ENCODE measurements around the gene OPRD1.

Gene OPRD1

DNA sequence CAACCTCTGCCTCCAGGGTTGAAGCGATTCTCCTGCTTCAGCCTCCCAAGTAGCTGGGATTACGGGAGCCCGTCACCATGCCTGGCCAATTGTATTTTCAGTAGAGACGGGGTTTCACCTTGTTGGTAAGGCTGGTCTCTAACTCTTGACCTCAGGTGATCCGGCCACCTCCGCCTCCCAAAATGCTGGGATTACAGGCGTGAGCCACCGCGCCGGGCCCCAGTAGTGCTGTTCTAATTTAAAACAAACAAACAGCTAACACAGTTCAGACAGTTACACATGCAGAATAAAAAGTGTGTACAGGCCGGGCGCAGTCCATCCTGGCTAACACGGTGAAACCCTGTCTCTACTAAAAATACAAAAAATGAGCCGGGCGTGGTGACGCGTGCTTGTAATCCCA, 35.6 kb upstream of the OPRD1 start:
- ChIA-PET POLR2A (interaction anchor here (0.6 to 0.7 kb wide), 2 partner anchors 61 to 123 kb away, joined by 3 to 4 read pairs; no protein-coding TSS in a partner anchor), CTCF (interaction anchor here (1.9 to 2.5 kb wide), 3 partner anchors 9 to 134 kb away, joined by 5 to 20 read pairs (median 14); partner anchors contain the start of gene TAF12)
- Histone ChIP-seq H3K4me1 (ENCODE audit: control extremely low read depth in 1 of 4, control insufficient read depth in 4 of 4, insufficient read depth in 4 of 4, low read length in 3 of 4) (peaks cover 0 to 14% (median 10%) of the 10 kb centered on the region in 4 experiments), H3K9me3 (ENCODE audit: control extremely low read depth in 1 of 5, control insufficient read depth in 4 of 5, insufficient read depth in 2 of 5, low read depth in 1 of 5, low read length in 4 of 5) (no peaks in the 10 kb centered on the region), H3K27me3 (replicated peaks in 2 of 5; ENCODE audit: control insufficient read depth in 4 of 5, insufficient read depth in 5 of 5, low read length in 4 of 5) (no peaks in the 10 kb centered on the region), H3K4me3 (ENCODE audit: control insufficient read depth in 1 of 7, extremely low read depth in 1 of 7, insufficient read depth in 4 of 7, low read depth in 2 of 7, low read length in 6 of 7) (no peak overlapping the region), H3K27ac (ENCODE audit: insufficient read depth in 1 of 2, low read depth in 1 of 2, low read length in 2 of 2, poor library complexity in 1 of 2, severe bottlenecking in 2 of 2) (no peak overlapping the region), H3K36me3 (ENCODE audit: control insufficient read depth in 4 of 4, insufficient read depth in 4 of 4, low read length in 3 of 4) (peaks cover 0 to 15% (median 5%) of the 10 kb centered on the region in 4 experiments)
- no peak for DNase-seq
- WGBS (ENCODE audit: insufficient coverage): 98% methylated on average over 11 of the region's 17 CpGs

DNA sequence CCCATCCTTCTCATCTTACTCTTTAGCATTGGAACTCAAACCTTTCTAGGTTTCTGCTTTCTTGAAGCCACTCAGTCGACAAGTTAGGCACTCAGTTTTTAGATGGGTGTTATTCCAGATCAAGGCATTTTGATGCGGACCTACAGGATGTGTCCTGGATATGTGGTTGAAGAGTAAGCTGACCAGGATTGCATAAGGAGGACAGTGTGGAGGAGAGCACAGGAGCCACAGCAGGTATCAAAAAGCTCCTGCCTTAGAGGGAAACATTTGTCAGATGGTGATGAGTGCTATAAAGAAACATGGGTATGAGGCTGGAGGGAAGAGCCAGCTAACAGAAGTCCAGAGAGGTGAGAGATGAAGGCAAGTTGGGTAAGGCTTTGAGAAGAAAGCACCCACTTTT, 33.9 kb upstream of the OPRD1 start:
- ChIA-PET CTCF (interaction anchor here (1.0 to 1.6 kb wide), 2 partner anchors 99 to 103 kb away, joined by 3 to 4 read pairs; no protein-coding TSS in a partner anchor), POLR2A (interaction anchor here (0.6 kb wide), 1 partner anchor 11 kb away, joined by 4 read pairs; no protein-coding TSS in a partner anchor)
- Histone ChIP-seq H3K27ac (ENCODE audit: insufficient read depth in 1 of 2, low read depth in 1 of 2, low read length in 2 of 2, poor library complexity in 1 of 2, severe bottlenecking in 2 of 2) (no peak overlapping the region), H3K36me3 (ENCODE audit: control insufficient read depth in 4 of 4, insufficient read depth in 4 of 4, low read length in 3 of 4) (peaks cover 0 to 4% (median under 1%) of the 10 kb centered on the region in 4 experiments), H3K4me1 (ENCODE audit: control extremely low read depth in 1 of 4, control insufficient read depth in 4 of 4, insufficient read depth in 4 of 4, low read length in 3 of 4) (peaks cover 0 to 14% (median 10%) of the 10 kb centered on the region in 4 experiments), H3K27me3 (replicated peaks in 2 of 5; ENCODE audit: control insufficient read depth in 4 of 5, insufficient read depth in 5 of 5, low read length in 4 of 5) (no peaks in the 10 kb centered on the region), H3K4me3 (ENCODE audit: control insufficient read depth in 1 of 7, extremely low read depth in 1 of 7, insufficient read depth in 4 of 7, low read depth in 2 of 7, low read length in 6 of 7) (no peak overlapping the region), H3K9me3 (ENCODE audit: control extremely low read depth in 1 of 5, control insufficient read depth in 4 of 5, insufficient read depth in 2 of 5, low read depth in 1 of 5, low read length in 4 of 5) (no peaks in the 10 kb centered on the region)
- WGBS (ENCODE audit: insufficient coverage): 79% methylated on average over 2 of the region's 2 CpGs
- no peak for DNase-seq

DNA sequence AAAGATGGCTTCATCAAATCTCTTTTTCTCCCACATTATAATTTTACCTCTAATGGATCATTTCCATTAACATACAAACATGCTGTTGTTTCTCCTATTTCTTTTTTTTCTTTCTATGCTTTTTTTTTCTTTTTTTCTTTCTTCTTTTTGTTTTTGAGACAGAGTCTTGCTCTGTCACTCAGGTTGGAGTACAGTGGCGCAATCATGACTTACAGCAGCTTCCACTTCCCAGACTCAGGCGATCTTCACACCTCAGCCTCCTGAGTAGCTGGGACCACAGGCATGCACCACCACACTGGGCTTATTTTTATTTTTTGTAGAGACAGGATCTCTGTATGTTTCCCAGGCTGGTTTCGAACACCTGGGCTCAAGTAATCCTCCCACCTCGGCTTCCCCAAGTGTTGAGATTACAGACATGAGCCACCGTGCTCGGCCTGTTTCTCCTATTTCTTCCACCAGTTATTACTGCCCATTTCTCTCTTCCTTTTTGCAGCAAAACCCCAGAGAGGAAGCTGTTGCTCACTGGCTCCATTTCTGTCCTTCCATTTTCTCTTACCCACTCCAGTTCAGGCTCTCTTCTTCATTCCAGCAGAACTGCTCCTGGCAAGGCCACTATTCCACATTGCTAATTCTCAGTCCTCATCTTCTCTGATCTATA, 32.1 kb upstream of the OPRD1 start:
- peaks cover 0 to 13% (median 8%) of the 10 kb centered on the region in 4 experiments for H3K4me1 ChIP-seq (ENCODE audit: control extremely low read depth in 1 of 4, control insufficient read depth in 4 of 4, insufficient read depth in 4 of 4, low read length in 3 of 4)
- no peak overlapping the region for H3K27ac ChIP-seq (ENCODE audit: insufficient read depth in 1 of 2, low read depth in 1 of 2, low read length in 2 of 2, poor library complexity in 1 of 2, severe bottlenecking in 2 of 2)
- 92% methylated on average over 6 of the region's 6 CpGs for WGBS (ENCODE audit: insufficient coverage)
- no peak for DNase-seq
- POLR2A ChIA-PET: interaction anchor here (0.7 kb wide), 1 partner anchor 362 kb away, joined by 3 read pairs; no protein-coding TSS in a partner anchor
- H3K36me3 ChIP-seq (ENCODE audit: control insufficient read depth in 4 of 4, insufficient read depth in 4 of 4, low read length in 3 of 4): no peaks in the 10 kb centered on the region
- no peaks in the 10 kb centered on the region for H3K27me3 ChIP-seq (replicated peaks in 2 of 5; ENCODE audit: control insufficient read depth in 4 of 5, insufficient read depth in 5 of 5, low read length in 4 of 5)
- CTCF ChIA-PET: interaction anchor here (0.8 kb wide), 1 partner anchor 102 kb away, joined by 4 read pairs; no protein-coding TSS in a partner anchor
- H3K4me3 ChIP-seq (ENCODE audit: control insufficient read depth in 1 of 7, extremely low read depth in 1 of 7, insufficient read depth in 4 of 7, low read depth in 2 of 7, low read length in 6 of 7): no peak overlapping the region
- H3K9me3 ChIP-seq (ENCODE audit: control extremely low read depth in 1 of 5, control insufficient read depth in 4 of 5, insufficient read depth in 2 of 5, low read depth in 1 of 5, low read length in 4 of 5): no peaks in the 10 kb centered on the region

DNA sequence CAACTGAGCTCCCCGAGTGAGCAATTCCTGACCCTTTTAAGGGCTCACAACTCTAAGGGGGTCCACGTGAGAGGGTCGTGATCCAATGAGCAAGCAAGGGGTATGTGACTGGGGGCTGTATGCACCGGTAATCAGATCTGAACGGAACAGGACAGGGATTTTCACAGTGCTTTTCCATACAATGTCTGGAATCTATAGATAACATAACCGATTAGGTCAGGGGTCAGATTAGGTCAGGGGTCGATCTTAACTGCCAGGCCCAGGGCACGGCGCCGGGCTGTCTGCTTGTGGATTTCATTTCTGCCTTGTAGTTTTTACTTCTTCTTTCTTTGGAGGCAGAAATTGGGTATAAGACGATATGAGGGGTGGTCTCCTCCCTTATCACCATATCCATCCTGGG, 30.7 kb upstream of the OPRD1 start:
- WGBS (ENCODE audit: insufficient coverage): 92% methylated on average over 6 of the region's 11 CpGs
- POLR2A ChIA-PET: no interaction called here
- H3K27me3 ChIP-seq (replicated peaks in 2 of 5; ENCODE audit: control insufficient read depth in 4 of 5, insufficient read depth in 5 of 5, low read length in 4 of 5): no peaks in the 10 kb centered on the region
- CTCF ChIA-PET: interaction anchor here (9.6 kb wide), 1 partner anchor 95 kb away, joined by 114 read pairs; no protein-coding TSS in a partner anchor
- no peaks in the 10 kb centered on the region for H3K36me3 ChIP-seq (ENCODE audit: control insufficient read depth in 4 of 4, insufficient read depth in 4 of 4, low read length in 3 of 4)
- no peak for DNase-seq
- H3K9me3 ChIP-seq (ENCODE audit: control extremely low read depth in 1 of 5, control insufficient read depth in 4 of 5, insufficient read depth in 2 of 5, low read depth in 1 of 5, low read length in 4 of 5): no peaks in the 10 kb centered on the region
- H3K27ac ChIP-seq (ENCODE audit: insufficient read depth in 1 of 2, low read depth in 1 of 2, low read length in 2 of 2, poor library complexity in 1 of 2, severe bottlenecking in 2 of 2): no peak overlapping the region
- no peak overlapping the region for H3K4me3 ChIP-seq (ENCODE audit: control insufficient read depth in 1 of 7, extremely low read depth in 1 of 7, insufficient read depth in 4 of 7, low read depth in 2 of 7, low read length in 6 of 7)
- H3K4me1 ChIP-seq (ENCODE audit: control extremely low read depth in 1 of 4, control insufficient read depth in 4 of 4, insufficient read depth in 4 of 4, low read length in 3 of 4): peaks cover 0 to 13% (median 0%) of the 10 kb centered on the region in 4 experiments

DNA sequence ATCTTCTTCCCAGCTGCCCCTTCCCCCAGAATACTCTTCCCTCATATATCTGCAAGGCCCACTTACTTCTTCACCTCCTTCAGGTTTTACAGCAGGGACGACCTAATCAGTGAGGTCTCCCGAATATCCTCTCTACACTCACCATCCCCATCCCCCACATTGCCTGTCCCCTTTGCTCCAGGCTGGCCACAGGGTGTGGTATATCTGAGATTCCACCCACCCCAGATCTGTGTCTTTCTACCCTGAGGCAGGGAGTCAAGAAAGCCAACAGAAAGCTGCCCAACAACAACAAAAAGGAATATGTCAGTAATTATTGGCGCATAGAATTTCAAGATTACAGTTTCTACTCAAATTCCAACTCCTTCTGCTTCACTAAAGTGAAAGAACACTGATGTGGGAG, 30.0 kb upstream of the OPRD1 start:
- ChIA-PET POLR2A (interaction anchor here (0.7 kb wide), 1 partner anchor 103 kb away, joined by 4 read pairs; no protein-coding TSS in a partner anchor), CTCF (interaction anchor here (1.0 to 9.6 kb wide), 4 partner anchors 10 to 100 kb away, joined by 3 to 114 read pairs (median 4); no protein-coding TSS in a partner anchor)
- peaks cover 0 to 13% (median 0%) of the 10 kb centered on the region in 4 experiments for H3K4me1 ChIP-seq (ENCODE audit: control extremely low read depth in 1 of 4, control insufficient read depth in 4 of 4, insufficient read depth in 4 of 4, low read length in 3 of 4)
- 100% methylated on average over 2 of the region's 3 CpGs for WGBS (ENCODE audit: insufficient coverage)
- no peaks in the 10 kb centered on the region for H3K9me3 ChIP-seq (ENCODE audit: control extremely low read depth in 1 of 5, control insufficient read depth in 4 of 5, insufficient read depth in 2 of 5, low read depth in 1 of 5, low read length in 4 of 5)
- no peaks in the 10 kb centered on the region for H3K36me3 ChIP-seq (ENCODE audit: control insufficient read depth in 4 of 4, insufficient read depth in 4 of 4, low read length in 3 of 4)
- H3K27me3 ChIP-seq (replicated peaks in 2 of 5; ENCODE audit: control insufficient read depth in 4 of 5, insufficient read depth in 5 of 5, low read length in 4 of 5): no peaks in the 10 kb centered on the region
- no peak for DNase-seq
- H3K27ac ChIP-seq (ENCODE audit: insufficient read depth in 1 of 2, low read depth in 1 of 2, low read length in 2 of 2, poor library complexity in 1 of 2, severe bottlenecking in 2 of 2): no peak overlapping the region
- no peak overlapping the region for H3K4me3 ChIP-seq (ENCODE audit: control insufficient read depth in 1 of 7, extremely low read depth in 1 of 7, insufficient read depth in 4 of 7, low read depth in 2 of 7, low read length in 6 of 7)

DNA sequence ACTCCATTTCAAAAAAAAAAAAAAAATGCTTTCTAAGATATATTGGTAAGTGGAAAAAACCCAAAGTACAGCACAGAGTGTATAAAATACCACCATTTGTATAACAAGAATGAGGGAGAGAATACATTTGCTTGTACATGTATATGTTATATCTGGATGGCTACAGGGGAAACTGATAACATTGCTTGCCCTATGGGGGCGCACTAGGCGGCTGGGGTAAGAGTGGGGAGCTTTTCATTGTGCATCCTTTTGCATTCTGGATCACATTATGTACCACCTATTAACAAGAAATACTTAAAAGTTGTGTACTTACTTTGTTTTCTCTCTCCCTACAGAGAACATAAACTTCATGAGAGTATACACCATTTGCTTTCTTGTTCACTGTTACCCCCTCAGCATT, 28.6 kb upstream of the OPRD1 start:
- peaks cover 0 to 13% (median 0%) of the 10 kb centered on the region in 4 experiments for H3K4me1 ChIP-seq (ENCODE audit: control extremely low read depth in 1 of 4, control insufficient read depth in 4 of 4, insufficient read depth in 4 of 4, low read length in 3 of 4)

DNA sequence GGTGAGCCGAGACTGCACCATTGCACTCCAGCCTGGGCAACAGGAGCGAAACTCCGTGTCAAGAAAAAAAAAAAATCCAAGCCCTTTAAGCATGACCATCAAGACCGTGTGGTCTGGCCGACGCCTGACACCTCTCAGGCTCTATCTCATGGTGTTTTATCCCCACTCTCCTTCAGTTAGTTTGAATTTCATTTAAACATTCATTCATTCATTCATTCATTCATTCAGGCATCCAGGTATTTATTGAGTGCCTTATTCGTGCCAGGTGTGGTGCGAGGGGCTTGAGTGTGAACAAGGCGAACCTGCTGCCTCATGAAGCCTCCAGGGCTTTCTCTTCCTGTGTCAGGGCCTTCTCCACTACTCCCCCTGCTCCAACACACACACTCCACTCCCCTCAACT, 22.6 kb upstream of the OPRD1 start:
- Histone ChIP-seq H3K9me3 (ENCODE audit: control extremely low read depth in 1 of 5, control insufficient read depth in 4 of 5, insufficient read depth in 2 of 5, low read depth in 1 of 5, low read length in 4 of 5) (no peaks in the 10 kb centered on the region), H3K27me3 (replicated peaks in 2 of 5; ENCODE audit: control insufficient read depth in 4 of 5, insufficient read depth in 5 of 5, low read length in 4 of 5) (peaks cover 0 to 2% (median 0%) of the 10 kb centered on the region in 5 experiments), H3K27ac (ENCODE audit: insufficient read depth in 1 of 2, low read depth in 1 of 2, low read length in 2 of 2, poor library complexity in 1 of 2, severe bottlenecking in 2 of 2) (no peak overlapping the region), H3K36me3 (ENCODE audit: control insufficient read depth in 4 of 4, insufficient read depth in 4 of 4, low read length in 3 of 4) (no peaks in the 10 kb centered on the region), H3K4me1 (ENCODE audit: control extremely low read depth in 1 of 4, control insufficient read depth in 4 of 4, insufficient read depth in 4 of 4, low read length in 3 of 4) (peaks cover 0 to 5% (median 0%) of the 10 kb centered on the region in 4 experiments), H3K4me3 (ENCODE audit: control insufficient read depth in 1 of 7, extremely low read depth in 1 of 7, insufficient read depth in 4 of 7, low read depth in 2 of 7, low read length in 6 of 7) (no peak overlapping the region)
- ChIA-PET CTCF (interaction anchor here (1.0 to 9.6 kb wide), 2 partner anchors 87 to 91 kb away, joined by 3 to 114 read pairs; no protein-coding TSS in a partner anchor), POLR2A (no interaction called here)
- no peak for DNase-seq
- 100% methylated on average over 6 of the region's 9 CpGs for WGBS (ENCODE audit: insufficient coverage)

More for the DNA sequence above, 28.6 kb upstream of the OPRD1 start:
- H3K4me3 ChIP-seq (ENCODE audit: control insufficient read depth in 1 of 7, extremely low read depth in 1 of 7, insufficient read depth in 4 of 7, low read depth in 2 of 7, low read length in 6 of 7): no peak overlapping the region
- POLR2A ChIA-PET: interaction anchor here (0.6 kb wide), 1 partner anchor 44 kb away, joined by 4 read pairs; no protein-coding TSS in a partner anchor
- WGBS (ENCODE audit: insufficient coverage): no CpG with 5 or more reads among the region's 2 CpGs
- no peaks in the 10 kb centered on the region for H3K36me3 ChIP-seq (ENCODE audit: control insufficient read depth in 4 of 4, insufficient read depth in 4 of 4, low read length in 3 of 4)
- DNase-seq: no peak
- CTCF ChIA-PET: interaction anchor here (0.7 to 9.6 kb wide), 6 partner anchors 8 to 141 kb away, joined by 3 to 114 read pairs (median 4); no protein-coding TSS in a partner anchor
- no peaks in the 10 kb centered on the region for H3K27me3 ChIP-seq (replicated peaks in 2 of 5; ENCODE audit: control insufficient read depth in 4 of 5, insufficient read depth in 5 of 5, low read length in 4 of 5)
- H3K9me3 ChIP-seq (ENCODE audit: control extremely low read depth in 1 of 5, control insufficient read depth in 4 of 5, insufficient read depth in 2 of 5, low read depth in 1 of 5, low read length in 4 of 5): no peaks in the 10 kb centered on the region
- no peak overlapping the region for H3K27ac ChIP-seq (ENCODE audit: insufficient read depth in 1 of 2, low read depth in 1 of 2, low read length in 2 of 2, poor library complexity in 1 of 2, severe bottlenecking in 2 of 2)
